Testis (tissue), 2 donors: ENCODE measurements around the gene VBP1.
"Not testable (repeated sequence)": the region's sequence is repeated elsewhere in the genome, so short reads cannot be mapped to it uniquely, and the experiment has no call there.

Experiments used
- CTCF ChIP-seq, 3 experiments: fragments of 450-650 bp in 2 of 3; fragments of 200-600 bp in 1 of 3; sonication (generic) in 1 of 3; IDR thresholded peaks; one replicate each; pipeline ENCODE4 v1.5.1; 2016 to 2019; ENCODE audit warnings: antibody characterized with exemption in 3 of 3, mild to moderate bottlenecking in 2 of 3, moderate library complexity in 1 of 3
- POLR2A ChIP-seq: fragments of 450-650 bp; IDR thresholded peaks from one replicate; pipeline ENCODE4 v1.6.1; 2017; ENCODE audit warnings: antibody characterized with exemption, mild to moderate bottlenecking, moderate library complexity

- not testable (repeated sequence) for TF ChIP-seq CTCF (IDR thresholded peaks at IDR 0.05); POLR2A
Observed at GRCh38 chrX:155267995-155268394, 51.7 kb downstream of the VBP1 start.
